Sigmoid colon (tissue), 7 donors: ENCODE results near the gene ADCY7. TPM values are rescaled to one million over a fixed set of nuclear protein-coding genes. Genes with fewer than 3 reads are reported as not detected.

Source experiments
- DNase-seq: peaks from one replicate; pipeline ENCODE4 v3.0.0-alpha.2; 2019
- H3K27ac ChIP-seq, 4 donors: fragments of 200-600 bp; sonication (generic); one replicate each; pipeline ENCODE4 v1.5.1; 2016 to 2019; ENCODE audit warnings: mild to moderate bottlenecking in 1 of 4
- H3K27me3 ChIP-seq, 3 donors: fragments of 200-600 bp; sonication (generic); one replicate each; pipeline ENCODE4 v1.5.1; 2019; ENCODE audit warnings: mild to moderate bottlenecking in 1 of 3
- H3K36me3 ChIP-seq, 4 donors: fragments of 200-600 bp; sonication (generic); one replicate each; pipeline ENCODE4 v1.5.1; 2016 to 2019
- H3K4me1 ChIP-seq, 4 donors: fragments of 200-600 bp; sonication (generic); one replicate each; pipeline ENCODE4 v1.5.1; 2017 to 2019
- H3K4me3 ChIP-seq, 4 donors: fragments of 200-600 bp; sonication (generic); one replicate each; pipeline ENCODE4 v1.5.1; 2017 to 2019; ENCODE audit warnings: mild to moderate bottlenecking in 2 of 4, moderate library complexity in 1 of 4
- H3K9me3 ChIP-seq, 4 donors: fragments of 200-600 bp in 3 of 4; sonication (generic) in 3 of 4; one replicate each; pipeline versions ENCODE4 v1.5.1 to v1.6.1; 2013 to 2019
- CTCF ChIP-seq, 4 experiments: fragments of 450-650 bp in 3 of 4; fragments of 200-600 bp in 1 of 4; IDR thresholded peaks; one replicate each; pipeline ENCODE4 v1.5.1; 2016 to 2019; ENCODE audit warnings: antibody characterized with exemption in 4 of 4, mild to moderate bottlenecking in 3 of 4, moderate library complexity in 2 of 4
- EP300 ChIP-seq, 4 donors: sonication (generic); formaldehyde crosslinking; IDR thresholded peaks; one replicate each; pipeline ENCODE4 v1.6.1; 2017; ENCODE audit warnings: antibody characterized with exemption in 4 of 4
- POLR2A ChIP-seq, 2 donors: fragments of 450-650 bp; IDR thresholded peaks; one replicate each; pipeline ENCODE4 v1.6.1; 2016; ENCODE audit warnings: antibody characterized with exemption in 2 of 2, mild to moderate bottlenecking in 2 of 2, moderate library complexity in 2 of 2
- POLR2AphosphoS5 ChIP-seq, 4 donors: sonication (generic); formaldehyde crosslinking; IDR thresholded peaks; one replicate each; pipeline ENCODE4 v1.6.1; 2017; ENCODE audit warnings: antibody characterized with exemption in 4 of 4
- WGBS, 2 donors: extraction: QIAGEN DNeasy Blood & Tissue Kit; methylation state at CpG; one replicate each; pipeline ENCODE4 v1.1.7; 2013; 5-methylcytosine and 5-hydroxymethylcytosine counted together
- intact Hi-C: fragments of 100-400 bp; cut with DNase I; formaldehyde crosslinking; loops from one replicate; pipeline ENCODE4 v1.15.1; 2023
- polyA plus RNA-seq, 3 donors: library from polyadenylated mRNA; stranded (reverse); fragments of 200-250 nt; gene quantifications; one replicate each; pipeline ENCODE4 v1.2.3, GENCODE V29; 2013
- total RNA-seq, 4 donors: library from RNA; depleted of rRNA; stranded (reverse); fragments of >200 nt; gene quantifications; one replicate each; pipeline ENCODE4 v1.1.0, GENCODE V29; 2016
- donor health status: healthy with polysubstance abuse.
- donor health status: Bipolar disorder and iron deficiency.
- donor health status: healthy.

Gene ADCY7
- total and polyA plus RNA-seq, 7 donors, result 1.2 to 24.0 (median 10.2) TPM

DNA sequence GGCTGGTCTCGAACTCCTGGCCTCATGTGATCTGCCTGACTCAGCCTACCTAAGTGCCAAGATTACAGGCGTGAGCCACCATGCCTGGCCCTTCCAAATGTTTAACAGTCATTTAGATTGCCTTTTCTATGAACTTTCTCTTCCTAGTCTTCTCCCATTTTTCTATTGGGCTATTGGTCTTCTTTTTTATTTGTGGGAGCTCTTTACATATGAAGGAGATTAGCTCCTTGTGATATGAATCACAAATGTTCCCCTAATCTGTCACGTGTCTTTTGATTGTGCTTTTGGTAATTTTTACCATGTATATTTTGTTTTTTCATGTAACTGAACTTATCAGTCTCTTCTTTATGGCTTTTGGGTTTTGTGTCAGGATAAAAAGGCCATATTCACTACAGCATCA lies 11.9 kb downstream of the ADCY7 start:
- no peak overlapping the region for H3K27ac ChIP-seq
- no peak overlapping the region for H3K4me3 ChIP-seq
- TF ChIP-seq CTCF (IDR thresholded peaks at IDR 0.05), result no peak
- TF ChIP-seq EP300 (IDR thresholded peaks at IDR 0.05), result no peak
- TF ChIP-seq POLR2AphosphoS5 (IDR thresholded peaks at IDR 0.05), result no peak
- no peak for TF ChIP-seq POLR2A (IDR thresholded peaks at IDR 0.05)
- no peaks in the 10 kb centered on the region for H3K9me3 ChIP-seq
- no peaks in the 10 kb centered on the region for H3K27me3 ChIP-seq
- H3K4me1 ChIP-seq, result no peaks in the 10 kb centered on the region
- H3K36me3 ChIP-seq, result no peaks in the 10 kb centered on the region
- WGBS, 2 donors, result 56 to 74% methylated on average over 3 of the region's 3 CpGs
- intact Hi-C loops, result no loop called here
- no peak for DNase-seq

GRCh38 chr16:50279504-50279865 lies 13.1 kb downstream of the ADCY7 start:
- TF ChIP-seq CTCF (IDR thresholded peaks at IDR 0.05) (no peak), POLR2A (IDR thresholded peaks at IDR 0.05) (no peak), POLR2AphosphoS5 (IDR thresholded peaks at IDR 0.05) (no peak), EP300 (IDR thresholded peaks at IDR 0.05) (no peak)
- H3K27me3 ChIP-seq, result no peaks in the 10 kb centered on the region
- no peaks in the 10 kb centered on the region for H3K9me3 ChIP-seq
- H3K36me3 ChIP-seq, result no peaks in the 10 kb centered on the region
- peaks cover 0 to 5% (median 1%) of the 10 kb centered on the region in 4 donors for H3K4me1 ChIP-seq
- WGBS, 2 donors, result 59% methylated on average over 2 of the region's 2 CpGs
- H3K27ac ChIP-seq, result no peak overlapping the region
- H3K4me3 ChIP-seq, result no peak overlapping the region
- intact Hi-C loops, result no loop called here
- no peak for DNase-seq

DNA sequence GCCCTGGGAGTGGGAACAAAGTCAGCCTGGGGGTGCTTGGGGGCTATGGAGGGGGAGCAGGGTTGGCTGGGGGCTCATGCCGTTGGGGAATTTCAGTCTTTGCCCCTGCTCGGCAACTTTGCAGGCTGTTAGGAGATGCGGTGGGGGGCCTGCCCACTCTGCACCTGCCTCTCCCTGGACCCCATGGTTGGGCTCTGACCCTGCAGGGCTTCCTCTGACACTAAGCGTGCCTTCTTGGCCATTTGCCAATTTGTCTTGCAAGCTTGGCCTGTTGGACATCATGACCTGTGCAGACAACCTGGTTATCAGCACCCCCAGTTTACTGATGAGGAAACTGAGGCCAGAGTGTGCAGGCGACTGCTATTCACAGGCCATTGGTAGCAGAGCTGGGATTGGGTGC lies 14.6 kb downstream of the ADCY7 start:
- no peak for DNase-seq
- Histone ChIP-seq H3K9me3 (no peaks in the 10 kb centered on the region), H3K4me1 (peaks cover 0 to 7% (median 2%) of the 10 kb centered on the region in 4 donors), H3K4me3 (no peak overlapping the region), H3K27me3 (no peaks in the 10 kb centered on the region), H3K27ac (peak overlapping the region in 1 of 4 donors; percentile 41), H3K36me3 (no peaks in the 10 kb centered on the region)
- WGBS, 2 donors, result 61 to 83% methylated on average over 5 of the region's 5 CpGs
- intact Hi-C loops, result no loop called here
- no peak for TF ChIP-seq POLR2AphosphoS5 (IDR thresholded peaks at IDR 0.05)
- TF ChIP-seq CTCF (IDR thresholded peaks at IDR 0.05), result no peak
- no peak for TF ChIP-seq POLR2A (IDR thresholded peaks at IDR 0.05)
- no peak for TF ChIP-seq EP300 (IDR thresholded peaks at IDR 0.05)

- H3K9me3 ChIP-seq, result no peaks in the 10 kb centered on the region
- H3K4me3 ChIP-seq, result no peak overlapping the region
- H3K4me1 ChIP-seq, result peaks cover 0 to 7% (median 2%) of the 10 kb centered on the region in 4 donors
- 53 to 55% methylated on average over 21 of the region's 21 CpGs for WGBS, 2 donors
- peak overlapping the region in 3 of 4 donors; percentile 17 to 41 (median 30) for H3K27ac ChIP-seq
- H3K27me3 ChIP-seq, result no peaks in the 10 kb centered on the region
- H3K36me3 ChIP-seq, result no peaks in the 10 kb centered on the region
- no peak for TF ChIP-seq POLR2AphosphoS5 (IDR thresholded peaks at IDR 0.05)
- TF ChIP-seq EP300 (IDR thresholded peaks at IDR 0.05), result no peak
- TF ChIP-seq CTCF (IDR thresholded peaks at IDR 0.05), result no peak
- TF ChIP-seq POLR2A (IDR thresholded peaks at IDR 0.05), result no peak
- no peak for DNase-seq
- intact Hi-C loops, result no loop called here
These were observed 15.1 kb downstream of the ADCY7 start for GRCh38 chr16:50281391-50282009.
